ENCODE measurements around the gene CAPZB. TPM values are rescaled to one million over a fixed set of nuclear protein-coding genes. Genes with fewer than 3 reads are reported as not detected.

Gene CAPZB
- total RNA-seq, 4 donors from 2014 or later, result 127 to 404 (median 136) TPM

- Histone ChIP-seq H3K27me3 (no peaks in the 10 kb centered on the region), H3K27ac (no peak overlapping the region), H3K9me3 (no peaks in the 10 kb centered on the region), H3K4me3 (no peak overlapping the region), H3K36me3 (no peaks in the 10 kb centered on the region), H3K4me1 (peaks cover 0 to 4% (median 0%) of the 10 kb centered on the region in 4 donors)
- WGBS, 2 donors (ENCODE audit: low coverage in 1 of 2), result 84 to 100% methylated on average over 1 to 6 of the region's 7 CpGs
- no peak for TF ChIP-seq POLR2AphosphoS5 (IDR thresholded peaks at IDR 0.05)
- TF ChIP-seq CTCF (IDR thresholded peaks at IDR 0.05), result no peak
- no peak for TF ChIP-seq EP300 (IDR thresholded peaks at IDR 0.05; ENCODE audit: low read depth)
- no peak for TF ChIP-seq POLR2A (IDR thresholded peaks at IDR 0.05)
- no peak for DNase-seq
- intact Hi-C loops (cut with DNase I; ENCODE audit: low total_unique reads), result no loop called here
- in situ Hi-C loops (cut with MboI; ENCODE audit: low pct_ligation_motif_present in 1 of 4, low pct_unique_long_range_greater_than_20kb in 1 of 4, low sequenced_read_pairs in 3 of 4), result no loop called here
Measured at GRCh38 chr1:19336543-19336942, 148.8 kb downstream of the CAPZB start.

- Histone ChIP-seq H3K27me3 (no peaks in the 10 kb centered on the region), H3K27ac (no peak overlapping the region), H3K36me3 (no peaks in the 10 kb centered on the region), H3K4me3 (no peak overlapping the region), H3K9me3 (no peaks in the 10 kb centered on the region), H3K4me1 (no peaks in the 10 kb centered on the region)
- no peak for DNase-seq
- intact Hi-C loops (cut with DNase I; ENCODE audit: low total_unique reads), result no loop called here
- in situ Hi-C loops (cut with MboI; ENCODE audit: low pct_ligation_motif_present in 1 of 4, low pct_unique_long_range_greater_than_20kb in 1 of 4, low sequenced_read_pairs in 3 of 4), result no loop called here
- WGBS, 2 donors (ENCODE audit: low coverage in 1 of 2), result 77 to 83% methylated on average over 5 to 9 of the region's 9 CpGs
- no peak for TF ChIP-seq CTCF (IDR thresholded peaks at IDR 0.05)
- TF ChIP-seq POLR2A (IDR thresholded peaks at IDR 0.05), result no peak
- no peak for TF ChIP-seq POLR2AphosphoS5 (IDR thresholded peaks at IDR 0.05)
- TF ChIP-seq EP300 (IDR thresholded peaks at IDR 0.05; ENCODE audit: low read depth), result no peak
Measured at GRCh38 chr1:19333587-19334354, 151.6 kb downstream of the CAPZB start.

- Histone ChIP-seq H3K27me3 (no peaks in the 10 kb centered on the region), H3K9me3 (no peaks in the 10 kb centered on the region), H3K4me1 (no peaks in the 10 kb centered on the region), H3K27ac (no peak overlapping the region), H3K4me3 (no peak overlapping the region), H3K36me3 (peaks cover 0 to under 1% (median 0%) of the 10 kb centered on the region in 4 donors)
- TF ChIP-seq EP300 (IDR thresholded peaks at IDR 0.05; ENCODE audit: low read depth) (no peak), POLR2A (IDR thresholded peaks at IDR 0.05) (no peak), CTCF (IDR thresholded peaks at IDR 0.05) (no peak), POLR2AphosphoS5 (IDR thresholded peaks at IDR 0.05) (no peak)
- in situ Hi-C loops (cut with MboI; ENCODE audit: low pct_ligation_motif_present in 1 of 4, low pct_unique_long_range_greater_than_20kb in 1 of 4, low sequenced_read_pairs in 3 of 4), result no loop called here
- no peak for DNase-seq
- intact Hi-C loops (cut with DNase I; ENCODE audit: low total_unique reads), result no loop called here
- WGBS, 2 donors (ENCODE audit: low coverage in 1 of 2), result 94% methylated on average over 12 of the region's 12 CpGs; no CpG with 5 or more reads in 1 of the 2 donors
Measured at GRCh38 chr1:19332832-19333231, 152.5 kb downstream of the CAPZB start.

- DNase-seq, result no peak
- TF ChIP-seq POLR2A (IDR thresholded peaks at IDR 0.05), result no peak
- Histone ChIP-seq H3K36me3 (peaks cover 0 to 4% (median under 1%) of the 10 kb centered on the region in 4 donors), H3K27me3 (no peaks in the 10 kb centered on the region), H3K27ac (no peak overlapping the region), H3K4me1 (no peaks in the 10 kb centered on the region), H3K9me3 (no peaks in the 10 kb centered on the region), H3K4me3 (no peak overlapping the region)
- 85% methylated on average over 13 of the region's 13 CpGs; no CpG with 5 or more reads in 1 of the 2 donors for WGBS, 2 donors (ENCODE audit: low coverage in 1 of 2)
- intact Hi-C loops (cut with DNase I; ENCODE audit: low total_unique reads), result no loop called here
- in situ Hi-C loops (cut with MboI; ENCODE audit: low pct_ligation_motif_present in 1 of 4, low pct_unique_long_range_greater_than_20kb in 1 of 4, low sequenced_read_pairs in 3 of 4), result no loop called here
Measured at GRCh38 chr1:19331262-19331878, 154.0 kb downstream of the CAPZB start.

Measured in transverse colon (tissue), 4 donors.